GM12878 (cell line): Measurements from ENCODE around the gene TNFRSF6B. TPM values are rescaled to one million over a fixed set of nuclear protein-coding genes. Genes with fewer than 3 reads are reported as not detected.

ENCODE experiments used
- ATAC-seq: fragments of 200-7000 bp; cut with Tn5 transposase; 3 replicates; pipeline ENCODE4 v1.9.1; 2020; ENCODE audit warnings: mild to moderate bottlenecking, moderate library complexity
- BruUV-seq: library from RNA; stranded (reverse); fragments of 400-500 nt; replicated peaks from 2 replicates; lab custom pipeline; 2021; lab: Mats Ljungman, UMichigan
- CTCF ChIA-PET: fragments of 300-600 bp; sonication (Branson Sonifier 250); formaldehyde crosslinking; extraction: SDS; loops from one replicate; lab custom pipeline; 2021; ENCODE audit warnings: inconsistent platforms; lab: Yijun Ruan, JAX
- POLR2A ChIA-PET: fragments of 350-600 bp; formaldehyde crosslinking; extraction: SDS; loops from one replicate; lab custom pipeline; 2021; ENCODE audit warnings: inconsistent platforms; lab: Charles Lee
- RAD21 ChIA-PET: fragments of 300-600 bp; sonication (Branson Sonifier 250); formaldehyde crosslinking; loops from one replicate; lab custom pipeline; 2023; ENCODE audit warnings: antibody characterized with exemption; ENCODE audit not compliant: unreplicated experiment; lab: Charles Lee
- SMC1A ChIA-PET: fragments of 300-600 bp; sonication (Branson Sonifier 250); formaldehyde crosslinking; loops from one replicate; lab custom pipeline; 2023; ENCODE audit not compliant: unreplicated experiment, uncharacterized antibody; lab: Charles Lee
- DNase-seq: peaks from one replicate; pipeline ENCODE4 v3.0.0-alpha.2; 2011; ENCODE audit warnings: low read depth, low spot score
- FAIRE-seq: peaks from 3 replicates; lab custom pipeline; 2011; peaks lifted over from hg19 to GRCh38; lab: Jason Lieb, UNC
- H2AFZ ChIP-seq: 2 replicates; pipeline ENCODE4 v1.6.0; 2011; ENCODE audit warnings: low read depth, low read length, control low read depth; ENCODE audit not compliant: control insufficient read depth
- H3K27ac ChIP-seq: 2 replicates; pipeline ENCODE4 v1.5.1; 2011; ENCODE audit warnings: control low read depth; ENCODE audit not compliant: control insufficient read depth, insufficient read depth
- H3K27me3 ChIP-seq, 2 experiments: replicated peaks in 1 of 2; 2 replicates each; pipeline versions ENCODE4 v1.6.0 to v1.6.1; 2011; ENCODE audit warnings: low read length in 1 of 2; ENCODE audit not compliant: control insufficient read depth in 2 of 2, insufficient read depth in 2 of 2
- H3K36me3 ChIP-seq, 2 experiments: 2 replicates each; pipeline ENCODE4 v1.5.1; 2011; ENCODE audit warnings: low read length in 1 of 2; ENCODE audit not compliant: control insufficient read depth in 2 of 2, insufficient read depth in 2 of 2
- H3K4me1 ChIP-seq: 2 replicates; pipeline ENCODE4 v1.6.1; 2011; ENCODE audit warnings: mild to moderate bottlenecking, low read length, moderate library complexity, mixed read lengths; ENCODE audit not compliant: control insufficient read depth, insufficient read depth
- H3K4me2 ChIP-seq: 2 replicates; pipeline ENCODE4 v1.6.0; 2011; ENCODE audit warnings: control low read depth; ENCODE audit not compliant: control insufficient read depth, insufficient read depth
- H3K4me3 ChIP-seq: fragments of 200-600 bp; sonication (generic); 2 replicates; pipeline ENCODE4 v1.5.1; 2016
- H3K79me2 ChIP-seq: 2 replicates; pipeline ENCODE4 v1.6.0; 2011; ENCODE audit warnings: low read length; ENCODE audit not compliant: control insufficient read depth, insufficient read depth
- H3K9ac ChIP-seq: 2 replicates; pipeline ENCODE4 v1.8.0; 2011; ENCODE audit warnings: low read length, control low read depth, mixed read lengths; ENCODE audit not compliant: control insufficient read depth, insufficient read depth
- H3K9me3 ChIP-seq: replicated peaks from 3 replicates; pipeline ENCODE4 v1.5.1; 2011; ENCODE audit warnings: mild to moderate bottlenecking, low read length; ENCODE audit not compliant: control insufficient read depth, insufficient read depth
- H4K20me1 ChIP-seq: 2 replicates; pipeline ENCODE4 v1.6.0; 2011; ENCODE audit not compliant: control insufficient read depth, insufficient read depth
- IRF4 ChIP-seq: IDR thresholded peaks from 2 replicates; pipeline ENCODE4 v1.6.1; 2011; ENCODE audit warnings: low read depth, low read length
- MEF2A ChIP-seq: IDR thresholded peaks from 2 replicates; pipeline ENCODE4 v1.6.1; 2011; ENCODE audit warnings: low read depth, mild to moderate bottlenecking, low read length, moderate library complexity; ENCODE audit not compliant: insufficient read depth
- MTA2 ChIP-seq: fragments of 450-650 bp; IDR thresholded peaks from 2 replicates; pipeline ENCODE4 v1.6.1; 2016; ENCODE audit warnings: low read depth, mild to moderate bottlenecking, moderate library complexity
- RAD21 ChIP-seq: IDR thresholded peaks from 2 replicates; pipeline ENCODE4 v1.6.1; 2011; ENCODE audit warnings: mild to moderate bottlenecking, low read depth, low read length, moderate library complexity; ENCODE audit not compliant: insufficient read depth
- RBBP5 ChIP-seq: fragments of 200-600 bp; sonication (generic); conservative IDR thresholded peaks from 2 replicates; pipeline ENCODE4 v1.6.1; 2016
- SIN3A ChIP-seq: IDR thresholded peaks from 2 replicates; pipeline ENCODE4 v1.6.1; 2012; ENCODE audit warnings: low read depth, low read length, improper control_type of control experiment
- STAT3 ChIP-seq: IDR thresholded peaks from 2 replicates; pipeline ENCODE4 v1.6.1; 2011; ENCODE audit warnings: low read depth, low read length, improper control_type of control experiment
- SUZ12 ChIP-seq: fragments of 200-600 bp; sonication (generic); IDR thresholded peaks from one replicate; pipeline ENCODE4 v1.6.1; 2018; ENCODE audit warnings: antibody characterized with exemption, mild to moderate bottlenecking; ENCODE audit not compliant: unreplicated experiment
- ZNF207 ChIP-seq: fragments of 450-650 bp; IDR thresholded peaks from 2 replicates; pipeline ENCODE4 v1.6.1; 2014; ENCODE audit warnings: antibody characterized with exemption, mild to moderate bottlenecking, borderline replicate concordance
- WGBS: methylation state at CpG from one replicate; pipeline ENCODE4 v1.1.6; 2016; ENCODE audit warnings: low lambda C conversion rate; ENCODE audit not compliant: insufficient replicate concordance, insufficient coverage; ENCODE audit errors: missing lambda C conversion rate; 5-methylcytosine and 5-hydroxymethylcytosine counted together
- in situ Hi-C: fragments of 300-500 bp; cut with MboI; formaldehyde crosslinking; loops from 9 replicates; pipeline ENCODE4 v1.14.3; 2018; ENCODE audit warnings: mixed read lengths
- intact Hi-C: fragments of 100-400 bp; cut with micrococcal nuclease; formaldehyde crosslinking; loops from one replicate; pipeline ENCODE4 v1.14.2; 2022; ENCODE audit not compliant: unreplicated experiment
- polyA plus RNA-seq, 11 experiments: library from polyadenylated mRNA; depleted of rRNA in 4 of 11; unstranded in 6 of 11; stranded (reverse) in 5 of 11; fragments of >200 nt; fragmentation: Nextera tagmentation in 4 of 11; fragmentation: Illumina TruSeq in 1 of 11; extraction: Ambion mirVana in 4 of 11; extraction: Trizol in 1 of 11; gene quantifications; 1 replicate in 1 of 11; 2 replicates in 10 of 11; pipeline versions ENCODE4 v1.2.1 to v1.2.3, GENCODE V29; 2011 to 2016; ENCODE audit warnings: inconsistent platforms in 2 of 11, missing spikeins in 2 of 11, low read depth in 1 of 11
- total RNA-seq, 4 experiments: library from RNA; depleted of rRNA in 3 of 4; stranded (reverse); fragments of >200 nt in 3 of 4; fragmentation: Illumina TruSeq in 1 of 4; extraction: Trizol in 1 of 4; gene quantifications; 2 replicates each; pipeline versions ENCODE4 v1.2.1 to v1.2.3, GENCODE V29; 2013 to 2021
- TF ChIP-seq, protein P1 (sequence below), 3 experiments: IDR thresholded peaks in 2 of 3; conservative IDR thresholded peaks in 1 of 3; 2 replicates each; pipeline ENCODE4 v1.5.1; 2011; ENCODE audit warnings: low read depth in 3 of 3, low read length in 3 of 3, mild to moderate bottlenecking in 3 of 3, control low read depth in 2 of 3, moderate library complexity in 2 of 3, inconsistent platforms in 1 of 3, mixed read lengths in 1 of 3; ENCODE audit not compliant: control insufficient read depth in 2 of 3, insufficient read depth in 1 of 3; ENCODE audit errors: extremely low read depth in 1 of 3

TNFRSF6B gene
- total and polyA plus RNA-seq, 10 of the 15 experiments (the other 5 are each of a cell fraction or from before 2014, with no cell fraction given) = 0.67 to 2.2 (median 1.8) TPM; not detected in 7

- in situ Hi-C loops = no loop called here
- no peak for FAIRE-seq
- RAD21 ChIA-PET = interaction anchor here (0.7 to 1.1 kb wide), 2 partner anchors 166 to 240 kb away, joined by 3 read pairs; no protein-coding TSS in a partner anchor
Measured at GRCh38 chr20:63703976-63704748, 7.7 kb downstream of the TNFRSF6B start.

More at GRCh38 chr20:63703976-63704748, 7.7 kb downstream of the TNFRSF6B start:
- peaks cover 5 to 7% of the 10 kb centered on the region in 2 experiments; a peak in 3 of 4 replicates for H3K36me3 ChIP-seq
- no TSS peak for BruUV-seq
- DNase-seq = no peak
- H4K20me1 ChIP-seq = no peaks in the 10 kb centered on the region
- H3K79me2 ChIP-seq = peaks cover 32% of the 10 kb centered on the region
- H3K9me3 ChIP-seq = no peaks in the 10 kb centered on the region
- no peak overlapping the region for H3K4me2 ChIP-seq
- no peak overlapping the region for H3K4me3 ChIP-seq
- H3K9ac ChIP-seq = no peak overlapping the region
- H3K4me1 ChIP-seq = peaks cover 19% of the 10 kb centered on the region
- no peak for TF ChIP-seq STAT3
- no peak for TF ChIP-seq ZNF207
- TF ChIP-seq RBBP5 = no peak
- TF ChIP-seq, protein P1, sequence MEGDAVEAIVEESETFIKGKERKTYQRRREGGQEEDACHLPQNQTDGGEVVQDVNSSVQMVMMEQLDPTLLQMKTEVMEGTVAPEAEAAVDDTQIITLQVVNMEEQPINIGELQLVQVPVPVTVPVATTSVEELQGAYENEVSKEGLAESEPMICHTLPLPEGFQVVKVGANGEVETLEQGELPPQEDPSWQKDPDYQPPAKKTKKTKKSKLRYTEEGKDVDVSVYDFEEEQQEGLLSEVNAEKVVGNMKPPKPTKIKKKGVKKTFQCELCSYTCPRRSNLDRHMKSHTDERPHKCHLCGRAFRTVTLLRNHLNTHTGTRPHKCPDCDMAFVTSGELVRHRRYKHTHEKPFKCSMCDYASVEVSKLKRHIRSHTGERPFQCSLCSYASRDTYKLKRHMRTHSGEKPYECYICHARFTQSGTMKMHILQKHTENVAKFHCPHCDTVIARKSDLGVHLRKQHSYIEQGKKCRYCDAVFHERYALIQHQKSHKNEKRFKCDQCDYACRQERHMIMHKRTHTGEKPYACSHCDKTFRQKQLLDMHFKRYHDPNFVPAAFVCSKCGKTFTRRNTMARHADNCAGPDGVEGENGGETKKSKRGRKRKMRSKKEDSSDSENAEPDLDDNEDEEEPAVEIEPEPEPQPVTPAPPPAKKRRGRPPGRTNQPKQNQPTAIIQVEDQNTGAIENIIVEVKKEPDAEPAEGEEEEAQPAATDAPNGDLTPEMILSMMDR (IDR thresholded peaks at IDR 0.05 in 2 of 3, conservative IDR thresholded peaks at IDR 0.05 in 1 of 3; ENCODE audit: control insufficient read depth in 2 of 3, extremely low read depth in 1 of 3, insufficient read depth in 1 of 3, low read depth in 3 of 3, low read length in 3 of 3) = no peak
- TF ChIP-seq IRF4 = no peak
- no peak for TF ChIP-seq MEF2A
- no peak for TF ChIP-seq RAD21
- no peak for TF ChIP-seq SUZ12
- no peak for TF ChIP-seq SIN3A
- TF ChIP-seq MTA2 = no peak
- TF ChIP-seq, all 136 proteins: peak for 0
- ATAC-seq = no peak
- intact Hi-C loops = no loop called here
- ChIA-PET SMC1A (no interaction called here), POLR2A (no interaction called here), CTCF (interaction anchor here (0.6 kb wide), 1 partner anchor 367 kb away, joined by 3 read pairs; no protein-coding TSS in a partner anchor)
- Histone ChIP-seq H3K27me3 (no peaks in the 10 kb centered on the region), H3K27ac (no peak overlapping the region), H2AFZ (no peak overlapping the region)
- 74% methylated on average over 11 of the region's 11 CpGs for whole genome bisulfite sequencing
